Measurements from ENCODE around the gene CD302.
"Not testable (repeated sequence)": the region's sequence is repeated elsewhere in the genome, so short reads cannot be mapped to it uniquely, and the experiment has no call there.

CD302 gene

GRCh38 chr2:159797543-159798375 lies at the start of gene CD302:
Gene CD302, minus strand, starts transcription at chr2:159798208. Its CDS starts 10 bp downstream, at chr2:159798198.
- DNase-seq (ENCODE audit: low read depth): peak; percentile 25

- DNase-seq (ENCODE audit: low read depth): no peak
Observed at GRCh38 chr2:159846564-159846963, 48.6 kb upstream of the CD302 start.

GRCh38 chr2:159840616-159841015 lies 42.6 kb upstream of the CD302 start:
- DNase-seq (ENCODE audit: low read depth): no peak

GRCh38 chr2:159832858-159833257 lies 34.9 kb upstream of the CD302 start:
- no peak for DNase-seq (ENCODE audit: low read depth)

GRCh38 chr2:159832026-159832425 lies 34.0 kb upstream of the CD302 start:
- no peak for DNase-seq (ENCODE audit: low read depth)

- DNase-seq (ENCODE audit: low read depth): no peak
Observed at GRCh38 chr2:159829376-159829775, 31.4 kb upstream of the CD302 start.

GRCh38 chr2:159828738-159829137 lies 30.7 kb upstream of the CD302 start:
- DNase-seq (ENCODE audit: low read depth): no peak

GRCh38 chr2:159822478-159822833 lies 24.4 kb upstream of the CD302 start:
- not testable (repeated sequence) for DNase-seq (ENCODE audit: low read depth)

- DNase-seq (ENCODE audit: low read depth): not testable (repeated sequence)
Observed at GRCh38 chr2:159821775-159822477, 23.9 kb upstream of the CD302 start.

- DNase-seq (ENCODE audit: low read depth): no peak
Observed at GRCh38 chr2:159818940-159819339, 20.9 kb upstream of the CD302 start.

GRCh38 chr2:159817283-159817682 lies 19.3 kb upstream of the CD302 start:
- DNase-seq (ENCODE audit: low read depth): no peak

GRCh38 chr2:159811232-159811631 lies 13.2 kb upstream of the CD302 start:
- no peak for DNase-seq (ENCODE audit: low read depth)

- no peak for DNase-seq (ENCODE audit: low read depth)
Observed at GRCh38 chr2:159808032-159808425, 10.0 kb upstream of the CD302 start.

GRCh38 chr2:159807183-159808031 lies 9.4 kb upstream of the CD302 start:
- DNase-seq (ENCODE audit: low read depth): peak; percentile 38

GRCh38 chr2:159804941-159805340 lies 6.9 kb upstream of the CD302 start:
- DNase-seq (ENCODE audit: low read depth): no peak

GRCh38 chr2:159803235-159803962 lies 5.4 kb upstream of the CD302 start:
- DNase-seq (ENCODE audit: low read depth): no peak

GRCh38 chr2:159802673-159803072 lies 4.7 kb upstream of the CD302 start:
- no peak for DNase-seq (ENCODE audit: low read depth)

GRCh38 chr2:159799833-159800232 lies 1.8 kb upstream of the CD302 start:
- no peak for DNase-seq (ENCODE audit: low read depth)

GRCh38 chr2:159798376-159798725 lies 343 bp upstream of the CD302 start:
- no peak for DNase-seq (ENCODE audit: low read depth)

- no peak for DNase-seq (ENCODE audit: low read depth)
Observed at GRCh38 chr2:159797225-159797542, 824 bp downstream of the CD302 start.

GRCh38 chr2:159795841-159796690 lies 1.9 kb downstream of the CD302 start:
- no peak for DNase-seq (ENCODE audit: low read depth)

Measured in stromal cell of bone marrow (primary cell).